ENCODE measurements around the gene GRAMD2B.

DNA sequence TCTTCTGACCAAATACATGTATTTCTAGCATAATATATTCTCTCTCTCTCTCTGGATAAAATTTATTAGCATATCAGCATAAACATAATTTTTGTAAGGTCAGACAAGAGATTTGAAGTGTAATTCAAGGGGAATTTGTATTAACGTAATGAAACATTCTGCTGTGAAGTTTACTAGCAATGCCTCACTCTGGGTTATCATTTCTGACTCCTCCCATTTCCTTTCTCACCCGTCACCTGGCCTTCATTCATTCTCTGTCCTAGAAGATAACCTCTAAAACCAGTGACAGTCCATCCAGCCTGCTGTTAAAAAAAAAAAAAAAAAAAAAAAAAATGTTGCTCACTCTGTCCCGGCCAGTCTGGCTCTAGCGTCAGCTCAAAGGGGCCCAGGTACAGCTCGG lies 27.1 kb downstream of the GRAMD2B start:
- no peak for TF ChIP-seq POLR2A (IDR thresholded peaks at IDR 0.05; ENCODE audit: low read length)
- TF ChIP-seq GATA1 (IDR thresholded peaks at IDR 0.05; ENCODE audit: low read depth, low read length), result no peak
